Measurements from ENCODE around the gene ITGAL.

Gene ITGAL

GRCh38 chr16:30569746-30570635 is 97.4 kb downstream of the ITGAL start:
- no peak for DNase-seq

GRCh38 chr16:30570636-30571444 is 98.3 kb downstream of the ITGAL start:
- DNase-seq = peak; percentile 18 to 48

DNA sequence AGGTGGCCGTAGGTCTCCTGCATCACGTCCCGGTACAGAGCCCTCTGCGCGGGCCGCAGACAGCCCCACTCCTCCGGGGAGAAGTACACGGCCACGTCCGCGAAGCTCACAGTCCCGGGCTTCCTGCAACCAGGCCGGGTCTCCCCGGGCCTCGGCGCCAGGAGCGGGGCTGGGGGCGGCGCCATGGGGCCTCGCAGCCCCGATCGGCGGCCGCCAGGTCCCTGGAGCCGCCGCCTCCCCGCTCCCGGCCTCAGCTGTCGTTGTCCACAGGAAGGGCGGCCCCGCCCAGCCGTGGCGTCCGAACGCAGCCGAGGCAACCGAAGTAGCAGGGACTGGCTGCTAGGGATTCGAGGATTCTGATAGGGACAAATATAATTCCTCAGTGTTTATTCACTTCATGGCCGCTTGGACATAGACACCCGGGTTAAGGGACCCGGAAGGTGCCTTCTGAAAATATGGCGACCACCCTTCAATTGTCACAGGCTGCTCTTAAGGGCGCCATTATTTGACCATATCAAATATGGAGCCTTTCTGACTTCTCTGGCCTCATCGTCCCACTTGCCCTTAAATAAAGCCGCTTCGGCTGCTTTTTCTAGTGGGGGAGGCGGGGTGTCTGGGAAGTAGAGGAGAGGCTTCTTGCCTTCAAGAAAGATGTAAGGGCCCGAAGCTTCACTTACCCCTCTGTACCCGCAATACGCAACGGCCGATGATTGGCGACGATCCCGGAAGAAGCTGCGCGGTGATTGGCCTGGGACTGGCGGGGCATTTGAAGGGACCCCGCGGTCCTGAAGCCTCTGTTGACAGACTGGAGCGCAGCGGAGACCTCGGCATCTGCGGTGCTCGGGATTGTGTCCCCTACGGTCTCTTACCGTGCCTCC is 99.1 kb downstream of the ITGAL start, which contains the start of gene ZNF688:
ZNF688 (minus strand) TSS at position 270 of the 878 bp plus-strand sequence; CDS start at position 185, 85 bp downstream.
- DNase-seq = peak; percentile 99

Measured in NCI-H524 (cell line).